GM12891 (cell line): ENCODE results near the gene ADGRL1.
"Not testable (repeated sequence)": the region's sequence is repeated elsewhere in the genome, so short reads cannot be mapped to it uniquely, and the experiment has no call there.

Source experiments
- DNase-seq: peaks from one replicate; pipeline ENCODE4 v3.0.0; 2011; ENCODE audit warnings: low spot score; ENCODE audit not compliant: insufficient read length
- FAIRE-seq: peaks from 2 replicates; lab custom pipeline; 2011; peaks lifted over from hg19 to GRCh38; lab: Jason Lieb, UNC
- PAX5 ChIP-seq: IDR thresholded peaks from 2 replicates; pipeline ENCODE4 v1.6.1; 2011; ENCODE audit warnings: low read length, moderate library complexity, mild to moderate bottlenecking; ENCODE audit not compliant: insufficient read depth, severe bottlenecking
- POLR2A ChIP-seq: IDR thresholded peaks from 2 replicates; pipeline ENCODE4 v1.6.1; 2011; ENCODE audit warnings: low read depth, low read length, control low read depth
- POLR2AphosphoS5 ChIP-seq: IDR thresholded peaks from 2 replicates; pipeline ENCODE4 v1.6.1; 2011; ENCODE audit warnings: low read depth, low read length, control low read depth
- POU2F2 ChIP-seq: IDR thresholded peaks from 2 replicates; pipeline ENCODE4 v1.6.1; 2011; ENCODE audit warnings: low read depth, mild to moderate bottlenecking, control low read depth, low read length, moderate library complexity
- SPI1 ChIP-seq: IDR thresholded peaks from 2 replicates; pipeline ENCODE4 v1.6.1; 2011; ENCODE audit warnings: low read depth, low read length, control low read depth
- TAF1 ChIP-seq: IDR thresholded peaks from 2 replicates; pipeline ENCODE4 v1.6.1; 2011; ENCODE audit warnings: low read depth, low read length, control low read depth

ADGRL1 gene

DNA sequence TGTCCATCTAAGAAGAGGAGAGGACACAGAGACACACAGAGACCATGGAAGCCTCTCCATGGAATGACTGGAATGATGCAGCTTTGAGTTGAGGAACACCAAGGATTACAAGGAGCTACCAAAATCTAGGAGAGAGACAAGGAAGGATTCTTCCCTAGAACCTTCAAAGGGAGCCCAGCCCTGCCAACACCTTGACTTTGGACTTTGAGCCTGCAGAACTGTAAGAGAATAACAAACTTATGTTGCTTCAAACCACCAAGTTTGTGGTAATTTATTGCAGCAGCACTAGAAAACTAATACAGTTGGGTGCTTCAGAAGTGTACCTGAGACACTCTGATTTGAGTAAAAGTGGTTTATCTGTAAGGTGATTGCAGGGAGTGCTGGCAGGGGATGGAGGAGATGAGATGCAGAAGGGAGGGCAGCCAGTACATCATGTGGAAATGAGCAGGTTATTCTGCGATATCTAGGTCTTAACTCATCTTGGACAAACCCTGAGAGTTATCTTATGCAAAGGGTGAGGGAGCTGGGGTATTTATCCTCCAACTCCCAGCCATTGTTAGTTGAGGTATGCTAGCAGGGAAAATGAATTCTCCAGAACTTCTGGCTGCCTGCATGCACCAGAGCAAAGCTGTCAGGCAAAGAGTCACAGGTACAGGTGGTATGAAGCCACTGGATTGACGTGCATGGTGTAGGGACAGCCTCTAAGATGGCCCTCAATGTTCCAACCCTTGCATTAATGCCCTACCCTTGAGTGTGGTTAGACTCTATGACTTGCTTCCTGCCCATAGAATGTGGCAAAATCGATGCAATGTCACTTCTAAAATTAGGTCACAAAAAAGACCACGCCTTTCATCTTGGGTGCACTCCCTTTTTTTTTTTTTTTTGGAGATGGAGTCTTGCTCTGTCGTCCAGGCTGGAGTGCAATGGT is 31.3 kb upstream of the ADGRL1 start:
- DNase-seq = no peak
- FAIRE-seq = peak; percentile 40

GRCh38 chr19:14232945-14233344 is 27.0 kb upstream of the ADGRL1 start:
- not testable (repeated sequence) for DNase-seq, FAIRE-seq

More for the DNA sequence above, 31.3 kb upstream of the ADGRL1 start:
- TF ChIP-seq POLR2AphosphoS5 (no peak), TAF1 (no peak), POU2F2 (no peak), PAX5 (no peak), POLR2A (no peak), SPI1 (no peak)

GRCh38 chr19:14228446-14229071 is 22.6 kb upstream of the ADGRL1 start:
- not testable (repeated sequence) for DNase-seq
- peak; percentile 73 for FAIRE-seq

DNA sequence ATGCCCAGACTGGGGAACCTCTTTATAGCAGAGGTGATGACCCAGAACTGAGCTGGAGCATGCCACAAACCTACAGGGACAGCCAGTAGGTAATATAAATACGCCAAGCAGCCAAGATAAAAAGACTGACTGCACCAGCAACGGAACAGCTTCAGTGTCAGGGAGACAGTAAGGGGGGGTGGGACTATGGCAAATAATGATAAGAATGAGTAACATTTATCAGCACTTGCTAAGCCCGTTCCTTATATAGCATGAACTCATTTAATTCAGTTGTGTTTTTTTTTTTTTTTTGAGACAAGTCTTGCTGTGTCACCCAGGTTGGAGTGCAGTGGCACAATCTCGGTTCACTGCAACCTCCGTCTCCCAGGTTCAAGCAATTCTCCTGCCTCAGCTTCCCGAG is 20.5 kb upstream of the ADGRL1 start:
- not testable (repeated sequence) for FAIRE-seq, DNase-seq

DNA sequence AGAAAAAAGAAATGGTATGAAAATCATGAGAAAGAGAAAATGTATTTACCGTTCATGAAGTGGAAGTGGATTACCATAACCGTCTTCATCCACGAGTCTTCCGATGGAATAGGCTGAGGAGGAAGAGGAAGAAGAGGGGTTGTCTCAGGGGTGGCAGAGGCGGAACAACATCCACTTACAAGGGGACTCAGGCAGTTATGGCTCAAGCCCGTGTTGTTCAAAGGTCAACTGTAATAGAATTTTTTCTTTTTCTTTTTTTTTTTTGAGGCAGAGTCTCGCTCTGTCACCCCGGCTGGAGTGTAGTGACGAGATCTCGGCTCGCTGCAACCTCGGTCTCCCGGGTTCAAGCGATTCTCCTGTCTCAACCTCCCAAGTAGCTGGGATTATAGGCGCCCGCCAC is 16.9 kb upstream of the ADGRL1 start:
- TF ChIP-seq POLR2AphosphoS5 (no peak), TAF1 (no peak), SPI1 (no peak), POLR2A (no peak)
- DNase-seq = no peak
- no peak for FAIRE-seq

DNA sequence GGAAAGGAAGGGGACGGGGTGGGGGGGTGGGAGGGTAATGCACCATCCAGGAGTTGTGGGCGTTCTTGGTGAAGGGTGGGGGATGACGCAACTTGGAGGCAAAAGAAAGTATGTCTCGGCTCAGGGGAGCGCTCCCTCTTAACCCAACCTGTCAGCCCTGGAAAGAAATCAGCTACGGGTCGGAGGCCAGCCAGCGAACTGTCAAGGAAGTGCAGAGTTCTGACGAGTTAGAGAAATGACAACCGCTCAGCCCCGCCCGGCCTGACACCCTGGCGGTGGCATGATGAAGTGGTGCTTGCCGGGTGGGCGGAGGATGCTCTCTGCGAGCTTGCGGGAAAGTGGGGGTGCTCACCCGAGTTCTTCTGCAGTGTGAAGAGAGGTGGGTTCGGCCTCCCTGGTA is 15.4 kb upstream of the ADGRL1 start:
- not testable (repeated sequence) for DNase-seq
- peak; percentile 90 for FAIRE-seq

DNA sequence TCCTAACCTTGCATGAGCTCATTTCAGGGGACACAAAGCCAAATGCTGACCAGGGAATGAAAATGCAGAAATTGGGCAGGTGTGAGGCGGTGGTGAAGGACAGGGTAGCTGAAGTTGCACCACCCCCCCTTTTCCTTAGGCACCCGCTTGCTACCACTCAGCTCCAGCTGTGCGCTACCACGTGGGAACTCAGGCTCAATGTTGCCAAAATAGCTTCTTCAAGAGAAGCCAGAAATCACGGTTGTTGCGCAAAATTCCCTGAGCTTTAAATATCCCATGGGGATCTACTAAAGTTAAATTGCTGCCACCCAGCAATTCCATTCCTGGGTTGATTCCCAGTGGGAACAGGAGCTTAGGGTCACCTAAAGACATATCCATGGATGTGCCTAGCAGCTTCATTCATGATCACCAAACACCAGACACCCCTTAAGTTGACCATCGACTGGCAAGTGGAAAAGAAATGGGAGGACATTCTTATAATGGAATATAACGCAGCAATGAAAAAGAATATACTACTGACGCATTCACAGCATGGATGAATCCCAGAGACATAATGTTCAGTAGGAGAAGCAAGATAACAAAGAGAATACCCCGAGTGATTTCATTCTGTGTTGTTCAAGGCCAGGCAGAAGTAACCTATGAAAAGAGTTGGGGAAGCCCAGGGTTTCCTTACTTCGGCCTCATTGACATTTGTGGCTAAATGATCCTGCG is 12.8 kb upstream of the ADGRL1 start:
- DNase-seq (no peak), FAIRE-seq (no peak)
- TF ChIP-seq TAF1 (no peak), SPI1 (no peak), POLR2A (no peak), PAX5 (no peak), POLR2AphosphoS5 (no peak), POU2F2 (no peak)

GRCh38 chr19:14217886-14218285 is 11.9 kb upstream of the ADGRL1 start:
- DNase-seq, FAIRE-seq: not testable (repeated sequence)

- FAIRE-seq (no peak), DNase-seq (no peak)
- TF ChIP-seq PAX5 (no peak), SPI1 (no peak), TAF1 (no peak), POLR2A (no peak), POU2F2 (no peak), POLR2AphosphoS5 (no peak)
Observed at GRCh38 chr19:14214580-14214979, 8.6 kb upstream of the ADGRL1 start.

GRCh38 chr19:14210182-14210581 is 4.2 kb upstream of the ADGRL1 start:
- DNase-seq = not testable (repeated sequence)
- peak; percentile 41 for FAIRE-seq

DNA sequence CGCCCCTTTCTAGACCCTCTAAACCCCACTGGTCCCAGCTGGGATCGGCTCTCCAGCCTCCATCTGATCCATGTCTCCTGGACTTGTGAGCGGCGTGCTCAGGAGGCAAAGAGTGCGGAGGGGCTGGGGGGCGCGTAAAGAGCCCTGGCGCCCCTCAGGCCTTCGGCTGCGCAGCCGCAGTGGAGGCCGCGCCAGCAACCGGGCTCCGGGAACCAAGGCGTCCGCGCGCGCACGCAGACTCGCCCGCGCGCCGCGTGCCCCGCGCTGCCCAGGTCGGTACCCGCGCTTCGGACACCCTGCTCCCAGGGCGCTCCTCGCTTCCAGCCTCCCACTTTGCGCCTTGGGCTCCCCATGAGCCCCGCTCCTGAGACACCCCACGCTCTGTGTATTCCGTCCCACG is 3.4 kb upstream of the ADGRL1 start:
- not testable (repeated sequence) for DNase-seq
- peak; percentile 35 for FAIRE-seq

DNA sequence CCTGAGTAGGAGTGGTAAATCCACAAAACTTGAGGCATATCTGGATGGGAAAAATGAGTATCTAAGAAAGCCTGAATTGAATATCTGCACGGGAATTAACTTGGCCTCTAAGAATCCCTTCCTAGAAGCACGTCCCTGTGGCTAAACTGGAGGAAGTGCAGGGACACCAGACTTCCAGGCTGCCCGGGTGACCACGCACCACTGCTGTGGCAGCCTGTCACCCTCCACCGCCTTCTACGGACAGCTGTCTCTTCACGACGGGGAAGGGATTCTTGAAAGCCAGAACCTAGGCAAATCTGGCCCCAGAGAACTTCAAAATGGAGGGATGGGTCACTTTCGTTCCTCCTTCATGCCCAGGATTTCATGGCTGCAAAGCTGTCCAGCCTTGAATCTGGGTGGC is 2.5 kb upstream of the ADGRL1 start:
- DNase-seq, FAIRE-seq: not testable (repeated sequence)

GRCh38 chr19:14207796-14208195 is 1.8 kb upstream of the ADGRL1 start:
- peak; percentile 73 for FAIRE-seq
- not testable (repeated sequence) for DNase-seq
